Esophagus mucosa (tissue), 1 donor: ENCODE data around the gene OR5H6. TPM values are rescaled to one million over a fixed set of nuclear protein-coding genes. Genes with fewer than 3 reads are reported as not detected.
"Not testable (repeated sequence)": the region's sequence is repeated elsewhere in the genome, so short reads cannot be mapped to it uniquely, and the experiment has no call there.

Source experiments
- ATAC-seq: fragments of 200-7000 bp; cut with Tn5 transposase; one replicate; pipeline ENCODE4 v1.9.1; 2020
- total RNA-seq: library from RNA; stranded (reverse); gene quantifications from one replicate; pipeline ENCODE4 v1.2.4, GENCODE V29; 2023
- donor health status: DM: yes; HTN: yes; CAD: no.

The OR5H6 gene
- total RNA-seq: not detected

GRCh38 chr3:98263944-98264343 lies at the start of gene OR5H6:
Gene OR5H6, plus strand, starts transcription at chr3:98264244. Its CDS starts 89 bp downstream, at chr3:98264333.
- no peak for ATAC-seq

- ATAC-seq: no peak
Observed at GRCh38 chr3:98215051-98215450, 49.0 kb upstream of the OR5H6 start.

- ATAC-seq: no peak
Observed at GRCh38 chr3:98223907-98224672, 40.0 kb upstream of the OR5H6 start.

DNA sequence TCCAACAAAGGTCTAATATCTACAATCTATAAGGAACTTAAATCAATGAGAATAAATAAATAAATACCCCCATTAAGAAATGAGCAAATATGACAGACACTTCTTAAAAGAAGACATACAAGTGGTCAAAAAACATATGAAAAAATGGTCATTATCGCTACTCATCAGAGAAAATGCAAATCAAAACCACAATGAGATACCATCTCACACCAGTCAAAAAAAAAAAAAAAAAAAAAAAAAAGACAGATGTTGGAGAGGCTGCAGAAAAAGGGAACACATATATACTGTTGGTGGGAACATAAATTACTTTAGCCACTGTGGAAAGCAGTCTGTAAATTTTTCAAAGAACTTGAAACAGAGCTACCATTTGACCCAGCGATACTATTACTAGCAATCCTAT lies 31.6 kb upstream of the OR5H6 start:
- no peak for ATAC-seq

DNA sequence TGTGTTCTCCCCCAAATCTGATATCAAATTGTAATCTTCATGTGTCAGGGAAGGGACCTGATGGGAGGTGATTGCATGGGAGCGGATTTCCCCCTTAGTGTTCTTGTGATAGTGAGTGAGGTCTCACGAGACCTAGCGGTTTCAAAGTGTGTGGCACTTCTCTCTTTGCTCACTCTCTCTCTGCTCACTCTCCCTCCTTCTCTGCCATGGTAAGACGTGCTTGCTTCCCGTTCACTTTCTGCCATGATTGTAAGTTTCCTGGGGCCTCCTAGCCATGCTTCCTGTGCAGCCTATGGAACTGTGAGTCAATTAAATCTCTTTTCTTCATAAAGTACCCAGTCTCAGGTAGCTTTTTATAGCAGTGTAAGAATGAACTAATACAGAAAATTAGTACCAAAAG lies 30.6 kb upstream of the OR5H6 start:
- ATAC-seq: no peak

- no peak for ATAC-seq
Observed at GRCh38 chr3:98240131-98240530, 23.9 kb upstream of the OR5H6 start.

DNA sequence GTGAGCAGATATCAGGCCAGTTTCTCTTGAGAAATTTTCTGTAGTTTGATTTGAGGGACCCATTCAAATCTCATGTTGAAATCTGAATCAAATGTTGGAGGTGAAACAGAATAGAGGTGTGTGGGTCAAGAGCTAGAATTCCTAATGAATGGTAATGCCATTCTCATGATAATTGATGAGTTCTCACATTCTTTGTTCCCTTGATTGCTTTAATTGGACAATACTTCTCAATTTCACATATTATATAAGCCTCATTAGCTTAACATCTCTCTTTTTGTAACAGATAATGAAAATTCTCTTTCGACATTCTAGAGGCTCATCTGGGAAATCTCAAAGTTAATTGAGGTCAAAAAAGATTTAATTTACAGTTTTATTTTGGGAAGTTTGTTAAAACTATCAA lies 21.9 kb upstream of the OR5H6 start:
- no peak for ATAC-seq

GRCh38 chr3:98243843-98244242 lies 20.2 kb upstream of the OR5H6 start:
- no peak for ATAC-seq

- ATAC-seq: no peak
Observed at GRCh38 chr3:98246142-98246541, 17.9 kb upstream of the OR5H6 start.

DNA sequence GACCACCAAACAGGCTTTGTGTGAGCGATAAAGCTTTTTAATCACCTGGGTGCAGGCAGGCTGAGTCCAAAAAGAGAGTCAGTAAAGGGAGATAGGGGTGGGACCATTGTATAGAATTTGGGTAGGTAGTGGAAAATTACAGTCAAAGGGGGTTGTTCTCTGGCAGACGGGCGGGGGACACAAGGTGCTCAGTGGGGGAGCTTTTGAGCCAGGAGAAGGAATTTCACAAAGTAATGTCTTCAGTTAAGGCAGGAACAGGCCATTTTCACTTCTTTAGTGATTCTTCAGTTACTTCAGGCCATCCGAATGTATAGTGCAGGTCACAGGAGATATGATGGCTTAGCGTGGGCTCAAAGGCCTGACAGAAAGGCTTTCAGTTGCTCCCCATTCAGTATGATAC lies 8.0 kb upstream of the OR5H6 start:
- ATAC-seq: not testable (repeated sequence)

GRCh38 chr3:98259707-98260106 lies 4.3 kb upstream of the OR5H6 start:
- peak; percentile 25 for ATAC-seq

DNA sequence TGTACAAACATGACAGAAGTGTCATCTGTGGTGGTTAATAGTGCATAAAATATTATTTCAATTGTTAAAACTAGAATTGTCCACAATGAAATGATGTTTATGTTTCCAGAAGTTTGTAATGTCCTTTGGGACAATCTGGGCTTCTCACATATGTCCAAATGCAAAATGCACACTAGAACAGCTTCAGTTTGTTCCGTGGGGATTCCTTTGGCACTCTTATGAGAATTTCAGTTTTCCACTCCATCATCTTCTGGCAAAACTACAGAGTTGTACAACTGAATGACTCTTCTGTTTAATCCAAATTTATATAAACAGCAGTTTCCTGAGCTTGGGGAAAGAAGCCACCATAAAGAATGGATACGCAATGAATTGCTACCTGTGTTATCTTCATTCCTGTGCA lies 2.0 kb upstream of the OR5H6 start:
- no peak for ATAC-seq

GRCh38 chr3:98269846-98270245 lies 5.8 kb downstream of the OR5H6 start:
- no peak for ATAC-seq

DNA sequence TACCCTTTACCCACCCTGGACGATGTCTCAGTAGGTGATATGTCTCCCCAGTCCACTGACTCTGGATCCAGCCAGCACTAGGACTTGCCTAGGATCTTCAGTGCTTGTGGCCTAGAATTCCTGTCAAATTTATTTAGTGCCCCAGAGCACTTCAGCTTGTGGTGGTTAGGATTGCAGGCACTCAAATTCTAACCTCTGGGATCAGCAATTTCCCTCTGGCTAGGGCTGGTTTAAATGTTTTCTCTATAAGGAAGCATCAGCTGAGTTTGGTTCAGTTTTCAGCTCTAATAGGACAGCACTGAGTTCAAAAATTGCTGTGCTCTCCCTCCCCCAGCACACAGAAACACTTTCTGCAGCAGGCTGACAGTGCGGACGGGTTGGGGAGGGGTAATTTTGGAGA lies 8.1 kb downstream of the OR5H6 start:
- ATAC-seq: no peak

DNA sequence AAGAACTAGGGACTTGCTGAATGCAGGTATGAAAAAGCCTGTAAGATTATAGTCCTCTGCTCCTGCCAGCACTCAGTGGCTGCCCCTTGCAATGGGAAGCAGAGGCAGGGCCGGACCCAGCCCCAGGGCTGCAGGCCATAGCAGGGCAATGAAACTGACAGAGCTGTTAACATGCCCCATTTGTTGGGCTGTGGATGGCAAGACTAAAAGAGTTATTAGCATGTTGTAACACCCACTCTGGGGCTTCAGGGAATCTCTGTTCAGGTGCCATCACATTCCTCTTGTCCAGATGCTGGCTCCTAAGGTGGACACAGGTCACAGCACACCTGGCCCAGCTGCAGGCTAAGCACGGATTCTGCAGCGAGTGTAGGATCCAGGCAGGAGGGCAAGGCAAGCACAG lies 10.9 kb downstream of the OR5H6 start:
- ATAC-seq: no peak

DNA sequence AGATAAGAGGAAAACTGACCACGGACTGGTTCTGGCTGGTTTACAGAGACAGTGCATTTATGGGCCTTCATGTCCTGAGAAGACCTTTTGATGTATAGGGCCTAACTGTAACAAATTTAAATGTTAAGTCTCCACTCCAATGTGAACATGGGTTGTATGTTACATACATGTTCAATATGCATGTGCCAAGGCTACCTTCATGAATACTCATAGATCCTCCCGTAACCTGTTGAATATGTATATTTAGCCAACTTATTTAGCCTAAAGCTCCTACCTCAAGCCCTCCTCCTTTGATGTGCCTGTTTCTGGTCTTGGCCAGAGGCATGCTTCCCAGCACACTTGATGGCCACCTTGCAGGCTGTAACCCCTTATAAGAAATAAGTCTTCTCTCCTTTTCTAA lies 18.2 kb downstream of the OR5H6 start, which contains the start of gene OR5H2:
TSS of gene OR5H2 (plus strand) at position 301 of the 400 bp plus-strand sequence. CDS start 398 bp downstream, outside the sequence.
- ATAC-seq: no peak

DNA sequence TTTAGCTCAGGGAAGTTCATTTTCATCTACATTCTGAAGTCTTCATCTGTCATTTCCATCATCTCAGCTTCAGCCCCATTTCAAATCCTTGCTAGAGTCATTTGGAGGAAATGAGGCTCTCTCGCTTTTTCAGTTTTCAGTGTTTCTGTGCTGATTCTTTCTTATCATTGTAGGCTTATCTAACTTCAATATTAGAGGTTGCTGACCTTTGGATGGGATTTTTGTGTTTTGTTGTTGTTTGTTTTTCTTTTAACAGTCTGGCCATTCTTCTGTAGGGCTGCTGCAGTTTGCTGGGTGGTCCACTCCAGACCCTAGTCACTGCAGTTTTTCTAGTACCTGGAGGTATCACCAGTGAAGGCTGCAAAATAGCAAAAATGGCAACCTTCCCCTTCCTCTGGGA lies 26.9 kb downstream of the OR5H6 start:
- no peak for ATAC-seq

DNA sequence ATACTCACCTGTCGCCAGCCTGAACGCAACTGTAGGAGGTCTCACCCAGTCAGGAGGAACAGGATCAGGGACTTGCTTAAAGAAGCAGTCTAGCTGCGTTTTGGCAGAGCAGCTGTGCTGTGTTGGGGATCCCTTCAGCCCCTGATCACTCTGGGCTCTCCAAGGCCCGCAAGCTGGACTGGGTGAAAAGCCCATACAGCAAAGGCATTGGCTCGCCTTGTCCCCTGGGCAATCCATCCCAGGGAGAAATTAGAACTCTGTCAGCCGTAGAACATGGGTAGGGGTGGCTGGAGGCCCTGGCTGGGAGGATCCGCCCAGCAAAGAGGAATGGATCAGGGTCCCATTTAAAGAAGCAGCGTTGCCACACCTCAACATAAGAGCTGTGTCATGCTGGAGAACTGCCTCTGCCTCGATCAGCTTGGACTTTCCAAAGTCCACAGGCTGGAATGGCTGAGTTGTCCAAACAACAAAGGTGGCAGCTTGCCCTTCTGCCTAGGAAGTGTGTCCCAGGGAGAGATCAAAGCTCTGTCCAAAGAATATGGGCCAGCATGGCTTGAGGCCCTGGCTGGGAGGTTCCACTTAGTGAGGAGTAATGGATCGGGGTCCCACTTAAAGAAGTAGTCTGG lies 27.4 kb downstream of the OR5H6 start:
- ATAC-seq: no peak

Other genes starting within 250 kb of the OR5H6 start
- not detected for gene GABRR3, start 228.9 kb upstream of the OR5H6 start, total RNA-seq
- not detected for gene OR5AC2, start 177.1 kb upstream of the OR5H6 start, total RNA-seq
- not detected for gene OR5H1, start 133.5 kb upstream of the OR5H6 start, total RNA-seq
- gene OR5H14, start 116.8 kb upstream of the OR5H6 start, total RNA-seq: not detected
- not detected for gene OR5H15, start 97.5 kb upstream of the OR5H6 start, total RNA-seq
- gene OR5H2, start 18.3 kb downstream of the OR5H6 start, total RNA-seq: not detected
- not detected for gene OR5K4, start 89.6 kb downstream of the OR5H6 start, total RNA-seq
- gene OR5K3, start 126.4 kb downstream of the OR5H6 start, total RNA-seq: not detected
- not detected for gene OR5K1, start 199.0 kb downstream of the OR5H6 start, total RNA-seq
- gene OR5K2, start 233.4 kb downstream of the OR5H6 start, total RNA-seq: not detected